ENCODE measurements around the gene EFL1.

Gene EFL1

GRCh38 chr15:82146576-82146975 is 116.0 kb downstream of the EFL1 start:
- no peak for DNase-seq

GRCh38 chr15:82143390-82144385 is 118.8 kb downstream of the EFL1 start:
- no peak for DNase-seq

DNA sequence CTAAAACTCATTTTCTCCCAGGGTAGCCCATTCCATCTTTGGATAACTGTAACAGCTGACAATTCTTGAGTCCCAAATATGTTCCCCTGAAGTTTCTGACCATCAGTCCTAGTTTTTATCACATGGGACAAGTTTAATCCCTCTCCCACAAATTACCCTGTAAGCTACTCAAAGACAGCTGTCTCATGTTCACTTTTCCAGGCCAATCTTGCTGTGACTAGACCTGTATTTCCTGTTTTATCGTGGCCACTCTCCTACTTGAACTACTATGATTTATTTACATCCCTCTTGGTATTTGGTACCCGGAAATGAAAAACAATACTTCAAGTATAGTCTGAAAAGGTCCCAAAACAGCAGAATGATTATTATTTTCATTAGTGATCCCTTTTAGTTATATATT is 121.6 kb downstream of the EFL1 start:
- DNase-seq: no peak

- peak; percentile 44 for DNase-seq
Observed at GRCh38 chr15:82139823-82140268, 122.7 kb downstream of the EFL1 start.

- DNase-seq: no peak
Observed at GRCh38 chr15:82138306-82138705, 124.2 kb downstream of the EFL1 start.

- DNase-seq: no peak
Observed at GRCh38 chr15:82137261-82137660, 125.3 kb downstream of the EFL1 start.

DNA sequence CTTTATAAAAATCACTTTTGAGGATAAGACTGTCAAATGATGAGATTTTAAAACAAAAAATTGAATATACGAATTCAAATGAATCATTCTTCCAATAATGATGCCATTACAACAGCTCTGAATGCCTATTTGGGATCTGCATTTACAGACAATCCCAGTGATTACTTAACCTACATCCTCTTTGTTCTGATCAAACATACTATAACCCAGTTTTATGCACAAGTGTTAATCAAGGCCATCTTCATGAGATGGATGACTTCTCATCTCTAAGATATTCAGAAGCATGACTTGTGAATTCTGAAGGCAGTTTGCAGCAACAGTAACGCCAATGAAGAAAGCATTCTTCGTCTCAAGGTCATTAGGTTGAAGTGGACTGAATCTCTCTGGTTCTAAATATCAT is 126.4 kb downstream of the EFL1 start:
- no peak for DNase-seq

DNA sequence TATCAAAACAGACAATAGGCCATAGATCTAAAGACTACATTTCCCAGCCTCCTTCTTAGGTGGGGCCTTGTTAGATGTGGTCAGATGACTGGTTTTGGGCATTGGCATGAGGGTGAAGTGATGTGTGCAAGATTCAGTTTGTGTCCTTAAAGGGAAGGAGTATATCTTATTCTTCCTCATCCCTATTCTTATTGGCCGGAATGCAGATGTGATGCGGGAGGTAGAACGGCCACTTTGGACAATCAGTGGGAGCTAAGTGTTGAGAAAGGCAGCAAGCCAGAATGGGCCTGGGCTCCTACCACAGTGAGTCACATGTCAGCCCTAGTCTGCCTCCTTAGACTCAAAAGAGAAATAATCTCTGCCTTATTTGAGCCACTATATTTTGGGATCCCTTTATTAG is 126.9 kb downstream of the EFL1 start:
- DNase-seq: no peak

GRCh38 chr15:82134461-82134860 is 128.1 kb downstream of the EFL1 start:
- no peak for DNase-seq

DNA sequence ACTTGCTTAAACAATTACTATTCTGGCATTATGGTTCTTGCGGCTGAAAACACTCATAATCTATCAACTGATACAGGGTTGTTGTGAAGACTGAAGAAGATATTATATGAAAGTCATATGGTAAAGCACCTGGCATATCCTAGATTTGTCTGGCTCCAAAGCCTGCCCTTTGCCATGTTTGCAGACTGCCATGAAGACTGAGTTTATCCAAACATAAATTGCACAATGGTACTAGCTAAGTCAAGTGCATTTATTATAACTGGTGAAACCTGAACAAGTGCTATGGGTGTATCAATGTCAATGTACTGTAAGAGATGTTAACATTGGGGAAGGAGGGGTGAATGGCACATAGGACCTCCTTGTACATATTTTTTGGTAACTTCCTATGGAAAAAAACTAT is 129.3 kb downstream of the EFL1 start:
- DNase-seq: no peak

GRCh38 chr15:82132742-82133141 is 129.8 kb downstream of the EFL1 start:
- DNase-seq: no peak

DNA sequence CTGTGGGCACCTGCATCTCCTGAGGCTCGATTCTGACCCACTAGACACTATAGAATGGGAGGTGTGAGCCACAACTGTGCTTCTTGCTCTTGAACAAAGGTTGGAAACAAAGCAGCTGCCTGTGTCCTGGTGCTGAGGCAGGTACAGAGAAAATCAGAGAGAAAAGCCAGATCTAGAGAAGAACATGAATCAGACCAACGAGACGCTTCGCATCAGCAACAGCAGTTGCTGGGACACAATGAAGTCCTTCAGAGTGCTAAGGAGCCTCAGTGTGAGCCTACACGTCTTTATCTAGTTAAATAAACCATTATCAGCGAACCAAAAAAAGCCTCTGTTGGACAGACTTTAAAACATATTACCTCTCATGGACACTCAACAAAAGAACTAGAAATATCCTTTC is 130.4 kb downstream of the EFL1 start:
- DNase-seq: no peak

DNA sequence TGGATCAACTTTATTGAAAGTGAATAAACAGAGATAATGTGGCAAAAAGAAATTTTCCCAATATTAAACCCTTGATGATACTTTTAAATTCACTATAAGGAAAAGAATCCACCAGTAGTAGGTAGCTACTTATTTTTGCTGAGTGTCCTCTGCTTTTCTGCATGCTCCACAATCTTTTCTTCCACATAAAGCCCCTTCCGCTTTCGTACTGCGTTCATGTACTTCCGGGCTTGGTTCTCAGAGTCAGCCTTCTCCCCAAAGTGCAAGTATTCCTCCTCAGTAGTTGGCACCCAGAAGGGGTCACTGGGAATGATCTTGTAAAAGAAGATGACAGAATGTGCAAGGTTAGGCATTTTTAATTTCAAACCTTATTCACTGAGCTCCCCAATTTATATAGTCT is 132.3 kb downstream of the EFL1 start:
- no peak for DNase-seq

DNA sequence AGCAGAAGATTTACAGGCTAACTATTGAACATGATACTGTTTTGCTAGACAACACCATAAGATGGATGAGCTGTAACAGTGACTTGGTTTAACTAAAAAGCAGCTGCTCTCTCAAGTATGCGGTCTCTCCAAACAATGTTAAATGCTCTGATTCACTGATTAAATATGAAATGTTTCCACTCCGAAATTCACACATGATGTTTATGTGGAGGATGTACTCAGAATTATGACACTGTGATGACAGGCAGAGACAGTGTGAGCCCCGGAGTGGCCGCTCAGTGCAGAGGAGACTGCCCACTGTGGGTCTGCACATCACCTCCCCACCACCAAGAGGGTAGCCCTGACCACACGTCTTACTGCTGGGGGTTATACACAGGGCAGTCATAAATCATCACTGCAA is 132.8 kb downstream of the EFL1 start:
- no peak for DNase-seq

- no peak for DNase-seq
Observed at GRCh38 chr15:82129149-82129692, 133.3 kb downstream of the EFL1 start.

DNA sequence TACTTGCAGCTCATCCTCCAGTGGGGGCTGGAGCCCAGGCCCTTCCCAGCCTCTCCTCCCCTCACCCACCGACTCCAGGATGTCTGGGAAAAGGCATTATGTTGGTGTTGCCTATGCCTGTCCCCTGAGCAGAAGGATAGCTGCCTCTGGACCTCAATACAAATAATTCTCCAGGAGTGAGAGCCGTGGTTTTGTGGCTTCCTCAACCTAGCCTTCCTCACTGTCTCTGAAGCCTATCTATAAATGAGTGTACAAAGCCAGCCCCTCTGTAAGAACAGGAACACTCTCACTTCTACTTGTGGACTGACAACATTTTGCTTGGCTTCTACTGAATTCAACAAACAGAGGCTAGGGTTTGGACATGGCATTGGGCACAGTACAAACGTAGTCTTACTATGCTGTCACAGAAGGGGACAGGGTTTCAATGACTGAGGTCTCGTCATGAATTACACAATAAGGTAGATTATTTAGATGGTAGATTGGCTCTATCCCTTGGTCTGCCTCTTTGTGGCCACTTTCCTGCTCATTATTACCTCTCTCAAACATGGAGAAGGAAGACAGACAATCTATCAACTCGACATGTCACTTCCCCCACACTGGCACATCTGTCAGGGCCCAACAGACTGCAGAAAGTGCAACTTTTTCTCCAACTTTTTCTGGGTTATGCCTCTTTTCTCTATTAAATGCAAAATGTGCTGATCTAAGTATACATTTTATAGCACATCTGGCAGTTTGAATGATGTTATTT is 134.0 kb downstream of the EFL1 start:
- no peak for DNase-seq

DNA sequence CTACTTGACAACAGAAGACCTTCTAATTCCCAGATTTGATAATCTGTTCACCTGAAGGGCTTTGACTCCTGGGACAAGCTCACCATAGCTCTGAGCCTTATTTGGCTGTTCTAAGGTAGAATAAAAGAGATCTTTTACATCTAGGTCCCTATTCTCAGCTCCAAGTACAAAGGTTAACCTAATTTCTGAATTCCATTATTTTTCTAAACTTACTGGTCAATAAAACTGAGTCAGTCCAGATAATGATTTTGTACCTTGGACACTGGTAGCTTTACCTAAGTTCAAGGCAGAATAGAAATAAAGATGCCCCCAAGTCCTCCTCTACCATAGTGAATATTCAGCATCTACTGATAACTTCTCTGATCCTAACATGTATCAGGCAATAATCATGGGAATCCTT is 135.0 kb downstream of the EFL1 start:
- DNase-seq: no peak

GRCh38 chr15:82126346-82126745 is 136.2 kb downstream of the EFL1 start:
- DNase-seq: no peak

DNA sequence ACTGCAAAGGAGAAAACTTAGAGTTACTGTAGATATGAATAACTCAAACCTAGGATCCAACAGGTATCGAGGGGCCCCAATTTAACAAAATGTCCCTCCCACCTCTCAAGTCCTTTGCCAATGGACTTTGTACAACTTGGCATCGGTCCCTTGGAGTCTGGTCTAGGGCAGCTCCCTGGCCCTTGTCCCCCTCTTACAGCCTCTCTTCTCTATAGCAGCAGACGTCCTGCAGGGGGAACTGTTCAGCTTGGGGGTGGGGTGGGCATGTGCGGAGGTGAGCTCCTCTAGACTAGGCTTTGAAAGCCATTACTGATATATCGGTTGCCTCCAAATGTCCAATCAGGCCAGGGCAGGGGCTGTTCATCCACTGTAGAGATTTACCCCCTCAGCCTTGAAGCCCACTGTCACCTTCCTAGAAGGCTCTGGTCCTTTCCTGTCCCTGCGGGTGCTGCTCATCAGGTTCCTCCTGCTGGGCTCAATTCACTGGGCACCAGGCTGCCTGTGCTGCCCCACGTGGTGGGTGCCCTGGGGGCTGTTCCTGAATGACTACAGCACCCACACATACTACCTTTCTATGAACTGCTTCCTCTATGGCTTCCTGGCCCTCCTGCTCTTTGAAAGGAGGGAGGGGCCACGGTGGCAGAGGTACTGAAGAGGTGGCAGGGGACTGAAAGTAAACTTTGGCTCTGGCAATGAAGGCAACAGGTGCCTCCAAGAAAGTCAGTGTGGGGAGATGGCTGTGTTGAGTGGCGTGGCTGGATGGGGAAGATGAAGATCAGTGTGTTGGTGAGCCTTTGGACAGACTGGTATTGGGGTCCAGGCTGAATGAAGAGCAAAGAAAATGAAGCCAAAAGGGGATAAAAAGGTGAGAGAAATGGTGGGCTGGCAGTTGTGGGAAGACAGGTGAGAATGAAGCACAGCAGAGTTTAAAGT is 137.9 kb downstream of the EFL1 start:
- no peak for DNase-seq

- no peak for DNase-seq
Observed at GRCh38 chr15:82122746-82123400, 139.7 kb downstream of the EFL1 start.

DNA sequence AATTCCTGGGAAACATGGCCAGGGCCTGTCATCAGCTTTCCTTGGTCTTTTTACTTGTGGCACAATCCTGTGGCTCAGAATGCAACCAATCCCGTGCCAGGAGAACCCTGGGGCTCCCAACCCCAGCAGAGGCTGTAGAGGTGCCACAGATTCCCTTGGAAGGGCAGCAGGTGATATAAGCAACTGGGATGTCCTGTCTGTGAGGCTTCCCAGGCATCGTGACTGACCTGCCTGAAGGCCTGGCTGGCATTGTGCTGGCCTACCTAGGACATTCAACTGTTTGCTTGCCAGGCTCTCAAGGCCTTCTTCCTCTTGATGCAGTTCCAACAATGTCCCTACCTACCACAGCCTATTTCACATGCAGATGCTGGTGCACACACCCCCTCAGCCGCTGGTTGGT is 144.5 kb downstream of the EFL1 start:
- no peak for DNase-seq

DNA sequence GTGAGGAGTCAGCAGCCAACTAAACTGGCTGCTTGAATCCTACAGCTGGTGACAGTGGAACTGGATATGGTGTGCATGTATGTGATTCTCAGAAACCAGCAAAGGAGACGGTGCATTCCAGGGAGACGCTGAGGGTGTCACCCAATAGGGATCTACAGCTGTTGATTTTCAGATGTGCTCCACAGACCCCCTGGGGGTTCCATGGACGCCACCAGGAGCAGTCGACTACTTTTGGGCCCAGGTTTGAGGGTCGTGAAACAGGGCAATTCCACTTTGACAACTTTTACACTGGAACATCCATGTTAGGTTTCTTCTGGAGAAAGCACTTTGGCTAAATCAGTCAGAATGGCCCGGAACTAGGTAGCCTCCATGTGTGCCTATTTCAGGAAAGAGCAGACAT is 145.2 kb downstream of the EFL1 start:
- no peak for DNase-seq
